NB4 (cell line): ENCODE results near the gene UBXN11.
"Not testable (repeated sequence)": the region's sequence is repeated elsewhere in the genome, so short reads cannot be mapped to it uniquely, and the experiment has no call there.

Experiments
- DNase-seq: peaks from one replicate; pipeline ENCODE4 v3.0.0; 2010; ENCODE audit warnings: low read depth
- H3K4me3 ChIP-seq: one replicate; pipeline ENCODE4 v1.5.1; 2011; ENCODE audit warnings: mild to moderate bottlenecking, low read depth, low read length, moderate library complexity
- MYC ChIP-seq: IDR thresholded peaks from 2 replicates; pipeline ENCODE4 v1.6.1; 2011; ENCODE audit warnings: low read depth, low read length
- POLR2A ChIP-seq: IDR thresholded peaks from 2 replicates; pipeline ENCODE4 v1.6.1; 2011; ENCODE audit warnings: mild to moderate bottlenecking; ENCODE audit not compliant: insufficient read length; ENCODE audit errors: extremely low read depth
- TF ChIP-seq, protein P1 (sequence below): IDR thresholded peaks from 2 replicates; pipeline ENCODE4 v1.6.1; 2011; ENCODE audit warnings: low read depth, low read length
- TF ChIP-seq, protein P2 (sequence below): IDR thresholded peaks from one replicate; pipeline ENCODE4 v1.5.1; 2012; ENCODE audit warnings: low read depth, low read length

UBXN11 gene

DNA sequence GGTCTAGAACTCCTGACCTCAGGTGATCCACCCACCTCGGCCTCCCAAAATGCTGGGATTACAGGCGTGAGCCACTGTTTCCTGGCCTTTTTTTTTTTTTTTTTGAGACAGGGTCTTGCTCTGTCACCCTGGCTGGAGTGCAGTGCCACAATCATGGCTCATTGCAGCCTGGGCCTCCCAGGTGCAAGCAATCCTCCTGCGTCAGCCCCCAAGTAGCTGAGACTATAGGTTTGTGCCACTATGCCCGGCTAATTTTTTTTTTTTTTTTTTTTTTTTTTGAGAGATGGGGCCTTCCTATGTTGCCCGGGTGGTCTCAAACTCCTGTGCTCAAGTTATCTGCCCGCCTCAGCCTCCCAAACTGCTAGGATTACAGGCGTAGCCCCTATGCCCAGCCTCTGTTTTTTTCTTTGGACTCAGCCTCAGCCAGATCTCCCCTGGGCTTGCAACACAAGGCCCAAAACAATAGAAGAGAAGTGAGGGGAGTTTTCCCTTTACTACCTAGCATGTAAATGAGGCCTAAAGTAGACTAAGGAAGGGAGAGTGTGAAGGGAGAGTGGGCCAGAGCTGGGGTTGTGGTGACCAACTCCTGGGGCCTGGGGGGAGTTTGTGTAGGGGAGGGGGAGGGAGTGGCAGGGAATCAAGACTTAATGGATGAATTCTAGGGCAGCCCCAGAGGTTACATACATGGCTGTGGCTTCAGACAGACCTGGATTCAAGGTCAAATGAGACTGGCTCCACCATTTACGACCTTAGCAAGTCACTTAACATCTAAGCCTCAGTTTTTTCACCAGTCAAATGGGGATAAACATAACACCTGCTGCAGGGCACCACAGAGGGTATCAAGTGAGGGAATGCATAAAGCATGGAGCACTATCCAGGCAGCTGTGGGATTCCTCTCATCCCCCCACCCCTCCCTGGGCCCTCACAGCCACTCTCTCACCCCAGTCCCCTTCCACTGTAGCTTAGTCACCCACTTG is 9.7 kb upstream of the UBXN11 start:
- no peak overlapping the region for H3K4me3 ChIP-seq

DNA sequence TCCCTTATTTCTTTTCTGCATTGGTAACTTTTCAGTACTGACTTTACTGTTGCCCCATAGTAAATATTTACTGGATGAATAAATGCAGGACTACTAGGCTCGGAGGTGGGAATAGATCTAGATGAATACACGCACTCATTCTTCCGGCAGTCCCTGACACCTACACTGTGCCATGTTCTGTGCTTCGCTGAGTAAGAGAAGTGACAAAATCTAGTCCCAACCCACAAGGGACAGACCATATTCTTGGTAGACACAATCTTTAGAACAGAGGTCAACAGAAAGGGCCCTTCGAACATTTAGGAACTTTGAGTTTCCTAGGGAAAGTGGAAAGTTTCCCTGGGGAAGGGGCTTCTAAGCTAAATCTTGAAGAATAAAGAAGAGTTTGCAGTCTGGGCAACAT is 8.1 kb upstream of the UBXN11 start:
- H3K4me3 ChIP-seq = no peak overlapping the region
- DNase-seq = no peak
- TF ChIP-seq, protein P1, sequence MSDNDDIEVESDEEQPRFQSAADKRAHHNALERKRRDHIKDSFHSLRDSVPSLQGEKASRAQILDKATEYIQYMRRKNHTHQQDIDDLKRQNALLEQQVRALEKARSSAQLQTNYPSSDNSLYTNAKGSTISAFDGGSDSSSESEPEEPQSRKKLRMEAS = no peak
- TF ChIP-seq MYC = no peak
- no peak for TF ChIP-seq POLR2A
- TF ChIP-seq, protein P2, sequence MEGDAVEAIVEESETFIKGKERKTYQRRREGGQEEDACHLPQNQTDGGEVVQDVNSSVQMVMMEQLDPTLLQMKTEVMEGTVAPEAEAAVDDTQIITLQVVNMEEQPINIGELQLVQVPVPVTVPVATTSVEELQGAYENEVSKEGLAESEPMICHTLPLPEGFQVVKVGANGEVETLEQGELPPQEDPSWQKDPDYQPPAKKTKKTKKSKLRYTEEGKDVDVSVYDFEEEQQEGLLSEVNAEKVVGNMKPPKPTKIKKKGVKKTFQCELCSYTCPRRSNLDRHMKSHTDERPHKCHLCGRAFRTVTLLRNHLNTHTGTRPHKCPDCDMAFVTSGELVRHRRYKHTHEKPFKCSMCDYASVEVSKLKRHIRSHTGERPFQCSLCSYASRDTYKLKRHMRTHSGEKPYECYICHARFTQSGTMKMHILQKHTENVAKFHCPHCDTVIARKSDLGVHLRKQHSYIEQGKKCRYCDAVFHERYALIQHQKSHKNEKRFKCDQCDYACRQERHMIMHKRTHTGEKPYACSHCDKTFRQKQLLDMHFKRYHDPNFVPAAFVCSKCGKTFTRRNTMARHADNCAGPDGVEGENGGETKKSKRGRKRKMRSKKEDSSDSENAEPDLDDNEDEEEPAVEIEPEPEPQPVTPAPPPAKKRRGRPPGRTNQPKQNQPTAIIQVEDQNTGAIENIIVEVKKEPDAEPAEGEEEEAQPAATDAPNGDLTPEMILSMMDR = no peak

More for the DNA sequence above, 9.7 kb upstream of the UBXN11 start:
- peak; percentile 23 for DNase-seq
- TF ChIP-seq, protein P2 = no peak
- TF ChIP-seq POLR2A = no peak

DNA sequence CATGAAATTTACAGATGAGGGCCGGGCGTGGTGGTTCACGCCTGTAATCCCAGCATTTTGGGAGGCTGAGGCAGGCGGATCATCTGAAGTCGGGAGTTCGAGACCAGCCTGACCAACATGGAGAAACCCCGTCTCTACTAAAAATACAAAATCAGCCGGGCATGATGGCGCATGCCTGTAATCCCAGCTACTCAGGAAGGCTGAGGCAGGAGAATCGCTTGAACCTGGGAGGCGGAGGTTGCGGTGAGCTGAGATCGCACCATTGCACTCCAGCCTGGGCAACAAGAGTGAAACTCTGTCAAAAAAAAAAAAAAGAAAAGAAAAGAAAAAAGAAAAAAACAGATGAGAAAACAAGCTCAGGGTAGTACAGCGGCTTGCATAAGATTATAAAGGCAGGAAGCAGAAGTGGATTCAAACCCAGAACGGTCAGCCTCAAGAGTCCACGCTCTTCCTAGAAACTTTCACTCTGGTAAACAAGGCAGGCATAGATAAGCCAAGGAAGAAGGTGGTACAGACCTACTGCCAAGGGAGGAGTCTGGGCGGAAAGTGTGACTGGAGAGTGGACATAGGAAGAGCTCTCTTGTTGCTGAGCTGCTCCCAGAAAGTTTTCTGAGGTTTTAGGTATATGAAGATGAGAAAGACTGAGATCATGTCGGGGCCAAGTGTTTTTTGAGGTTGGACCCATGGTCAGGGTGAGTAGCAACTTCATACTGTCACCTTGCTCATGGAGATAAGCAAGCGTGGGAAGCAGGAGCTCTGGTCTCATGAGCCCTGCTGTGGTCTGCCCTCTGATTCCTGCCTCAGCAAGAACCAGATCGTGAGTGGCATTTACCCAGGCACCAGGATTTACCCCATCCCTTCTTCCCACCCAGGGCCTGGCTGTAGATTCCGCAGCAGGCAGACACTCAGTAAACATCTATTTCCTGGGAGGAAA is 1.8 kb upstream of the UBXN11 start:
- DNase-seq, H3K4me3 ChIP-seq: not testable (repeated sequence)

DNA sequence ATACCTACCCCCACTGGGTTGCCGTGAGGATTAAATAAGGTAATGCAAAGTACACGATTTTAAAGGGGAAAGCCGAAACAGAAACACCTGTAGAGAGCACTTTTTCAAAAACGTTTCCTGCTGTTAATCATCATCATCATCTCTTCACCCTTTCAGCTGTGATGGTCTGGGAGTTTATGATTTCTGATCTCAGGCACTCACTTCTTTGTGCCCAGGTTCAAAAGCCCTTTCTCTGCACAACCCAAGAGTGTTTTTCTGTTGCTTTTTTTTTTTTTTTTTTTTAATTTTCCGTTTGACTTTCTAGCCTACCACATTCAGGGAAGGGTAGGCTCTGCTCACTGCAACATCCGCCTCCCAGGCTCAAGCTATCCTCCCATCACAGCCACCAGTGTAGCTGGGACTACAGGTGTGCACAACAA is 936 bp upstream of the UBXN11 start:
- TF ChIP-seq, protein P2 = no peak
- TF ChIP-seq, protein P1 = no peak
- no peak for TF ChIP-seq MYC
- TF ChIP-seq POLR2A = no peak
- DNase-seq = no peak
- peak overlapping the region; percentile 53 for H3K4me3 ChIP-seq

DNA sequence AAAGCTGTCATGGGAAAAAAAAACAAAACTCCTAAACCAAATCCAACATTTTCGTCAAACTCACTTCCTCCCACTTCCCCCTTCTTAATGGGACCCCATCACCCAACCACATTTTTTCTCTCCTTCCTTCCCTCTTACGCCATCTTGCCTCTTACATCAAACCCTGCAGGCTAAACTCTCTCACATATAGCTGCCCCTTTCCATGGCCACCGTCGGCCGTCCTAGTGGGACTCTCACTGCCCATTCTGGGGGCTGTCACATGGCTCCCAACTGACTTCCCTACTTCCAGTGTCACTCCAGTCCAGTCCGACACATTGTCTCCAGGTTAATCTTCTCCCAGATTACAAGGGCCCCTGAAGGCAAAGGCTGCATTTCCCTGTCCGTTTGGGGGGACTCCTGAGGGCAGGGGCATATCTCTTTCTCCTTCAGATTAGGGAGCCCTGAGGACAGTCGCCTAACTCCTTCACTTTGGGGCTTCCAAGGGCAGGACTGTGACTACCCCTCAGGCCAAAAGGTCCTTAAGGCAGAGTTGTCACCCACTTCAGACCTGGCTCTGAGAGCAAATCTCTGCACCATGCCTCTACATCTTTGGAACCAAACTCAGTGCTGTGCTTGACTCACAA is 658 bp downstream of the UBXN11 start:
- TF ChIP-seq, protein P2 = no peak
- TF ChIP-seq, protein P1 = no peak
- no peak for TF ChIP-seq MYC
- TF ChIP-seq POLR2A = no peak
- peak overlapping the region; percentile 69 for H3K4me3 ChIP-seq
- peak; percentile 62 for DNase-seq
